Measurements from ENCODE around the gene HNRNPM. TPM values are rescaled to one million over a fixed set of nuclear protein-coding genes. Genes with fewer than 3 reads are reported as not detected.

The HNRNPM gene
- total RNA-seq, 5 donors from 2014 or later (not counting 1 experiment from before 2014, with no cell fraction given): 200 to 272 (median 213) TPM

DNA sequence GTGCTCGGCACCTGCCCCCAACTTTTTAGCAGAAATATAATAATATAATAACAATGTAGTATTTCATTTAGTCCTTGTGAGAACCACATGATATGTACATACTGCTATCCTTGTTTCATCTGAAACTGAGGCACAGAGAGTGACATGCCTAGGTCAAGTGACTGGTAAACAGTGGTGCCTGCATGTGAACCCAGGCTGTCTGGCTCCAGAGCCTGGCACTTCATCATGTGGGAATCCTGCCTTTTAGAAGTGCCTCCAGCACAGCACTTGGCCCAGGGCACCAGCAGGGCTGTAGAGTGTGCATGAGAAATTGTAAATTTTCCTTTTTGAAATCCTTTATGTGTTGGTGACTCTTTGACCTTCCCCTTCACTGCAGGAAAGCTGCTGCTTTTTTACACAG is 30.2 kb downstream of the HNRNPM start:
- Histone ChIP-seq H3K27me3 (replicated peaks in 1 of 2; ENCODE audit: control insufficient read depth in 2 of 2, extremely low read depth in 1 of 2, insufficient read depth in 2 of 2, low read length in 1 of 2) (no peaks in the 10 kb centered on the region), H3K36me3 (ENCODE audit: control insufficient read depth in 2 of 2, extremely low read depth in 1 of 2, insufficient read depth in 1 of 2, low read length in 1 of 2) (peaks cover 17 to 83% of the 10 kb centered on the region in 2 donors), H3K27ac (ENCODE audit: low read length) (no peak overlapping the region), H3K4me1 (ENCODE audit: control insufficient read depth in 1 of 2, extremely low read depth in 1 of 2, insufficient read depth in 2 of 2, low read length in 2 of 2) (peaks cover 14 to 35% of the 10 kb centered on the region in 2 experiments), H3K9me3 (no peaks in the 10 kb centered on the region), H3K4me3 (ENCODE audit: control insufficient read depth in 1 of 2, extremely low read depth in 1 of 2, low read length in 1 of 2) (no peak overlapping the region)
- no peak overlapping the region for H3K4me3 Mint-ChIP-seq
- peaks cover 45 to 54% (median 51%) of the 10 kb centered on the region in 3 donors for H3K4me1 Mint-ChIP-seq
- no peak for ATAC-seq (replicated peaks in 1 of 4)
- no peak for DNase-seq
- H3K36me3 Mint-ChIP-seq: peaks cover 43% of the 10 kb centered on the region
- no peaks in the 10 kb centered on the region for H3K27me3 Mint-ChIP-seq
- H3K27ac Mint-ChIP-seq: no peak overlapping the region
- no peaks in the 10 kb centered on the region for H3K9me3 Mint-ChIP-seq
- no CpG with 5 or more reads among the region's 1 CpG for WGBS (ENCODE audit: insufficient coverage)
- POLR2A ChIA-PET: interaction anchor here in 1 of 2 donors (0.6 to 0.7 kb wide), 2 partner anchors 7 to 96 kb away, joined by 3 to 4 read pairs; no protein-coding TSS in a partner anchor
- CTCF ChIA-PET: interaction anchor here in 1 of 2 donors (0.7 kb wide), 1 partner anchor 500 kb away, joined by 3 read pairs; no protein-coding TSS in a partner anchor

DNA sequence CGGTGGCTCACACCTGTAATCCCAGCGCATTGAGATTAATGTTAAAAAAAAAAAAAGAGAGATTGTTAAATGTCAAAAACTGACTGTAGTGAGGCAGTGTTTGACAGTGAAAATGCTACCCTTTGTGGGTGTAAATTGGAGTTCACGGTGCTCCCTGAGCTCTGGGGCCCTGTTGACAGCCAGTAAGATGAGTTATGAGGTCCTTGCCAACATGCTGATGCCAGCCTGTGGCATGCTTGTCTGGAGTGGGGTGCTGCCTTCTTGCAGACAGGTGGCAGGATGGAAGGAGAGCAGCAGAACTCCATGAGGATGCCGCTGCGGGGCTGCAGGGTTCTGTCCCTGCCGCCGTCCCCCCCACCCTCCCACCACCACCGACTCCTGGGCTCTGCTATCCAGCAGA is 31.7 kb downstream of the HNRNPM start:
- ChIA-PET CTCF (no interaction called here), POLR2A (interaction anchor here in 1 of 2 donors (0.6 to 0.7 kb wide), 2 partner anchors 21 to 22 kb away, joined by 4 to 7 read pairs; no protein-coding TSS in a partner anchor)
- no peak overlapping the region for H3K27ac ChIP-seq (ENCODE audit: low read length)
- no peaks in the 10 kb centered on the region for H3K27me3 ChIP-seq (replicated peaks in 1 of 2; ENCODE audit: control insufficient read depth in 2 of 2, extremely low read depth in 1 of 2, insufficient read depth in 2 of 2, low read length in 1 of 2)
- Mint-ChIP-seq H3K4me3 (no peak overlapping the region), H3K4me1 (peaks cover 58 to 67% (median 65%) of the 10 kb centered on the region in 3 donors), H3K36me3 (peaks cover 43% of the 10 kb centered on the region), H3K27me3 (no peaks in the 10 kb centered on the region), H3K27ac (peak overlapping the region; percentile 44 to 59), H3K9me3 (no peaks in the 10 kb centered on the region)
- no peak overlapping the region for H3K4me3 ChIP-seq (ENCODE audit: control insufficient read depth in 1 of 2, extremely low read depth in 1 of 2, low read length in 1 of 2)
- 58% methylated on average over 2 of the region's 8 CpGs for WGBS (ENCODE audit: insufficient coverage)
- peaks cover 9 to 78% of the 10 kb centered on the region in 2 donors for H3K36me3 ChIP-seq (ENCODE audit: control insufficient read depth in 2 of 2, extremely low read depth in 1 of 2, insufficient read depth in 1 of 2, low read length in 1 of 2)
- H3K9me3 ChIP-seq: no peaks in the 10 kb centered on the region
- H3K4me1 ChIP-seq (ENCODE audit: control insufficient read depth in 1 of 2, extremely low read depth in 1 of 2, insufficient read depth in 2 of 2, low read length in 2 of 2): peaks cover 18 to 50% of the 10 kb centered on the region in 2 experiments
- no peak for DNase-seq
- no peak for ATAC-seq (replicated peaks in 1 of 4)

DNA sequence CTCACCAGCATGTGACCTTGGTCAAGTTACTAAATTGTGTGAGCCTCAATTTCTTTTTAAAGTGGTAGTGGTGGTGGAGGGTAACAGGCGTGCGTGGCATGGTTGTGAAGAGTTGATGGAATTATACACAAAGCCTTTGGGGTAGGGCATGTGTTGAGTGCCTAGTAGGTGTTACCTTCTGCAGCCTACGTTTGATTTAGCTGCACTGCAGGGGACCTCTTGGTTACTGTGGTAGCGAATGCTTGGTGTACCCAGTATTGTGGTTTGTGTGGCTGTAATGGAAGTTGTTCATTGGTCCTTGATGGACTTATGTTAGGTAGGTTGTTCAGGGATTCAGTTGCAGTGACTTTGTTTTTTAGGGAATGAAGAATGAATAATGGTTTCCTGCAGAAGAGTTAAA is 33.1 kb downstream of the HNRNPM start:
- H3K4me3 Mint-ChIP-seq: peak overlapping the region in 2 of 3 donors; percentile 25 to 66
- H3K4me1 Mint-ChIP-seq: peaks cover 71 to 74% (median 72%) of the 10 kb centered on the region in 3 donors
- peaks cover 9 to 77% of the 10 kb centered on the region in 2 donors for H3K36me3 ChIP-seq (ENCODE audit: control insufficient read depth in 2 of 2, extremely low read depth in 1 of 2, insufficient read depth in 1 of 2, low read length in 1 of 2)
- H3K4me3 ChIP-seq (ENCODE audit: control insufficient read depth in 1 of 2, extremely low read depth in 1 of 2, low read length in 1 of 2): no peak overlapping the region
- ChIA-PET POLR2A (no interaction called here), CTCF (interaction anchor here in 1 of 2 donors (0.6 kb wide), 1 partner anchor 58 kb away, joined by 5 read pairs; no protein-coding TSS in a partner anchor)
- WGBS (ENCODE audit: insufficient coverage): 30% methylated on average over 3 of the region's 4 CpGs
- H3K36me3 Mint-ChIP-seq: peaks cover 43% of the 10 kb centered on the region
- DNase-seq: no peak
- H3K27ac Mint-ChIP-seq: peak overlapping the region; percentile 71 to 90
- peak in 1 of 4 experiments; percentile 25 for ATAC-seq (replicated peaks in 1 of 4)
- peaks cover 18 to 52% of the 10 kb centered on the region in 2 experiments for H3K4me1 ChIP-seq (ENCODE audit: control insufficient read depth in 1 of 2, extremely low read depth in 1 of 2, insufficient read depth in 2 of 2, low read length in 2 of 2)
- no peaks in the 10 kb centered on the region for H3K27me3 Mint-ChIP-seq
- H3K27me3 ChIP-seq (replicated peaks in 1 of 2; ENCODE audit: control insufficient read depth in 2 of 2, extremely low read depth in 1 of 2, insufficient read depth in 2 of 2, low read length in 1 of 2): no peaks in the 10 kb centered on the region
- no peak overlapping the region for H3K27ac ChIP-seq (ENCODE audit: low read length)
- H3K9me3 ChIP-seq: no peaks in the 10 kb centered on the region
- no peaks in the 10 kb centered on the region for H3K9me3 Mint-ChIP-seq

DNA sequence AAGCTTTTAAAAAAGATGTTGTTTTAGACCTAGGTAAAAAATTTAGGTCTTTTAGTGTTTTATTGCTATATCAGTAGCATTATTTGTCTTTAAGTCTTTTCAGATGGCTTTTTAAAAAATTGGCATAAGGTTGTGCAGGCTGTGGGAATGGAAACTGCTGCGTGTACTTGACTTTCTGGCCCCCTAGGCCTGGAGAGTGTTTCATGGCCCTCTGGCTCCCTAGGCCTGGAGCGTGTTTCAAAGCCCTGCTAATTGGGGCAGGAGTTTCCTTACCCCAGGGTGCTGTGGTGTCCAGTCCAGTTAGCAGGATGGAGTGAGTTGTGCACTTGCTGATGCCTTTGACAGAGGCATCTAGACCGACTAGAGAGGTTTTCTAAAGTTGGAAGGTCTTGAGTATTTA is 33.8 kb downstream of the HNRNPM start:
- H3K4me1 Mint-ChIP-seq: peaks cover 72 to 75% (median 75%) of the 10 kb centered on the region in 3 donors
- ATAC-seq (replicated peaks in 1 of 4): no peak
- peak overlapping the region in 1 of 3 donors; percentile 66 for H3K4me3 Mint-ChIP-seq
- Histone ChIP-seq H3K4me3 (ENCODE audit: control insufficient read depth in 1 of 2, extremely low read depth in 1 of 2, low read length in 1 of 2) (no peak overlapping the region), H3K4me1 (ENCODE audit: control insufficient read depth in 1 of 2, extremely low read depth in 1 of 2, insufficient read depth in 2 of 2, low read length in 2 of 2) (peaks cover 18 to 52% of the 10 kb centered on the region in 2 experiments), H3K36me3 (ENCODE audit: control insufficient read depth in 2 of 2, extremely low read depth in 1 of 2, insufficient read depth in 1 of 2, low read length in 1 of 2) (peaks cover 8 to 79% of the 10 kb centered on the region in 2 donors), H3K27ac (ENCODE audit: low read length) (no peak overlapping the region), H3K9me3 (no peaks in the 10 kb centered on the region), H3K27me3 (replicated peaks in 1 of 2; ENCODE audit: control insufficient read depth in 2 of 2, extremely low read depth in 1 of 2, insufficient read depth in 2 of 2, low read length in 1 of 2) (no peaks in the 10 kb centered on the region)
- peak overlapping the region; percentile 71 to 90 for H3K27ac Mint-ChIP-seq
- no peaks in the 10 kb centered on the region for H3K9me3 Mint-ChIP-seq
- H3K27me3 Mint-ChIP-seq: no peaks in the 10 kb centered on the region
- CTCF ChIA-PET: interaction anchor here in 1 of 2 donors (0.6 to 0.7 kb wide), 2 partner anchors 58 to 88 kb away, joined by 4 to 5 read pairs; partner anchors contain the start of gene RAB11B
- DNase-seq: no peak
- WGBS (ENCODE audit: insufficient coverage): 90% methylated on average over 2 of the region's 3 CpGs
- peaks cover 44% of the 10 kb centered on the region for H3K36me3 Mint-ChIP-seq
- POLR2A ChIA-PET: interaction anchor here in 1 of 2 donors (0.8 kb wide), 1 partner anchor 9 kb away, joined by 3 read pairs; no protein-coding TSS in a partner anchor

DNA sequence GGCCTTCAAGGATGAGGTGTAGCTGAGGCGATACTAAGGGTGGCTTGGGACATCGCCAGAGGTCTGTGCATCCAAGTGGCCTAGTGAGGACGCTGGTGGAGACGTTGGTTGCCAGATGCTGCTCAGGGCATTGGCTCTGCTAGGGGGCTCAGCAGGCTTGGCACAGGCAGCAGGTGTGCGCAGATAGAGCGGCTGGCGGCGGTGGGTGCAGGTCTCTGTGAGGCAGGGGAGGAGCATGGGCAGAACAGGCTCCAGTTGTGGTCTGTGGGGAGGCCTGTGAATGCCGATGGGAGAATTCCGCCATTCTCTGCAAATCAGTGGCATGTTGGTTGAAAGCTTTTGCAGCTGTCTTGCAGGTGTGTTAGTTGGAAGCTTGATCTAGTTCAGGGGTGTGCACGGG is 36.4 kb downstream of the HNRNPM start:
- WGBS (ENCODE audit: insufficient coverage): 66% methylated on average over 9 of the region's 11 CpGs
- H3K36me3 ChIP-seq (ENCODE audit: control insufficient read depth in 2 of 2, extremely low read depth in 1 of 2, insufficient read depth in 1 of 2, low read length in 1 of 2): peaks cover 4 to 78% of the 10 kb centered on the region in 2 donors
- ChIA-PET POLR2A (interaction anchor here in 1 of 2 donors (0.6 to 0.7 kb wide), 2 partner anchors 32 to 1326 kb away, joined by 5 to 10 read pairs; no protein-coding TSS in a partner anchor), CTCF (interaction anchor here (0.5 to 0.7 kb wide), 2 partner anchors 32 to 44 kb away, joined by 3 to 6 read pairs; no protein-coding TSS in a partner anchor)
- ATAC-seq (replicated peaks in 1 of 4) (peak in 2 of 4 experiments; percentile 11 to 52), DNase-seq (peak in 1 of 35 experiments; percentile 27)
- Mint-ChIP-seq H3K9me3 (no peaks in the 10 kb centered on the region), H3K4me3 (peak overlapping the region in 2 of 3 donors; percentile 13 to 67), H3K36me3 (peaks cover 31% of the 10 kb centered on the region), H3K27me3 (no peaks in the 10 kb centered on the region), H3K27ac (peak overlapping the region; percentile 59 to 78), H3K4me1 (peaks cover 62 to 65% (median 64%) of the 10 kb centered on the region in 3 donors)
- H3K27ac ChIP-seq (ENCODE audit: low read length): peak overlapping the region; percentile 23
- peaks cover 18 to 60% of the 10 kb centered on the region in 2 experiments for H3K4me1 ChIP-seq (ENCODE audit: control insufficient read depth in 1 of 2, extremely low read depth in 1 of 2, insufficient read depth in 2 of 2, low read length in 2 of 2)
- H3K27me3 ChIP-seq (replicated peaks in 1 of 2; ENCODE audit: control insufficient read depth in 2 of 2, extremely low read depth in 1 of 2, insufficient read depth in 2 of 2, low read length in 1 of 2): no peaks in the 10 kb centered on the region
- H3K9me3 ChIP-seq: no peaks in the 10 kb centered on the region
- H3K4me3 ChIP-seq (ENCODE audit: control insufficient read depth in 1 of 2, extremely low read depth in 1 of 2, low read length in 1 of 2): peak overlapping the region in 1 of 2 donors; percentile 30

DNA sequence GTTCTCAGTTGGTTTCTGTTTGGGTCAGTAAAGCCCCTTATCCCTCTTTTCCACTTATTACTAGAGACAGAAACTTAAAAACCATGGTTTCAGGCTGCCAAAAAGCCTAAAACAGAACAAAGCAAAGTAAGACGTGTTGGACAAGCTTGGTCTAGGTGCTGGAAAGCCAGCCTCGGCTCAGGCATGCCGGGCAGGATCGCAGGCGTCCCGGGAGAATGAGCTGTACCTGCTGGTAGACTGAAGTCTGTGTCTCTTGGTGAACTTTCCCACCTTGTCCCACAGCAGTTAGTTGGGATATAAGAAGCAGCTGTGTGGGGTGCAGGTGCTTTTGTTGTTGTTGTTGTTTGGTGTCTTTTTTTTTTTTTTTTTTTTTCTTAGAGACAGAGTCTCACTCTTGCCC is 36.8 kb downstream of the HNRNPM start:
- ATAC-seq (replicated peaks in 1 of 4): no peak
- POLR2A ChIA-PET: interaction anchor here in 1 of 2 donors (0.7 kb wide), 1 partner anchor 31 kb away, joined by 10 read pairs; no protein-coding TSS in a partner anchor

More for the DNA sequence above, 36.8 kb downstream of the HNRNPM start:
- no peak for DNase-seq
- peaks cover 33% of the 10 kb centered on the region for H3K36me3 Mint-ChIP-seq
- 92% methylated on average over 6 of the region's 6 CpGs for WGBS (ENCODE audit: insufficient coverage)
- H3K27me3 Mint-ChIP-seq: no peaks in the 10 kb centered on the region
- peaks cover 63 to 66% (median 64%) of the 10 kb centered on the region in 3 donors for H3K4me1 Mint-ChIP-seq
- H3K4me3 ChIP-seq (ENCODE audit: control insufficient read depth in 1 of 2, extremely low read depth in 1 of 2, low read length in 1 of 2): no peak overlapping the region
- H3K36me3 ChIP-seq (ENCODE audit: control insufficient read depth in 2 of 2, extremely low read depth in 1 of 2, insufficient read depth in 1 of 2, low read length in 1 of 2): peaks cover 4 to 78% of the 10 kb centered on the region in 2 donors
- no peaks in the 10 kb centered on the region for H3K9me3 Mint-ChIP-seq
- peak overlapping the region; percentile 59 to 78 for H3K27ac Mint-ChIP-seq
- H3K27me3 ChIP-seq (replicated peaks in 1 of 2; ENCODE audit: control insufficient read depth in 2 of 2, extremely low read depth in 1 of 2, insufficient read depth in 2 of 2, low read length in 1 of 2): no peaks in the 10 kb centered on the region
- H3K4me3 Mint-ChIP-seq: peak overlapping the region in 1 of 3 donors; percentile 67
- CTCF ChIA-PET: interaction anchor here (0.5 to 0.7 kb wide), 2 partner anchors 32 to 214 kb away, joined by 5 to 6 read pairs; no protein-coding TSS in a partner anchor
- peaks cover 22 to 60% of the 10 kb centered on the region in 2 experiments for H3K4me1 ChIP-seq (ENCODE audit: control insufficient read depth in 1 of 2, extremely low read depth in 1 of 2, insufficient read depth in 2 of 2, low read length in 2 of 2)
- no peak overlapping the region for H3K27ac ChIP-seq (ENCODE audit: low read length)
- H3K9me3 ChIP-seq: no peaks in the 10 kb centered on the region
